Fibroblast of villous mesenchyme (primary cell): ENCODE results near the gene CIART. TPM values are rescaled to one million over a fixed set of nuclear protein-coding genes. Genes with fewer than 3 reads are reported as not detected.
"Not testable (repeated sequence)": the region's sequence is repeated elsewhere in the genome, so short reads cannot be mapped to it uniquely, and the experiment has no call there.

Source experiments
- DNase-seq: peaks from one replicate; pipeline ENCODE4 v3.0.0-alpha.2; 2010; ENCODE audit warnings: low read depth
- H3K4me3 ChIP-seq: 2 replicates; pipeline ENCODE4 v1.5.1; 2011; ENCODE audit warnings: low read depth, mild to moderate bottlenecking, low read length
- CTCF ChIP-seq: IDR thresholded peaks from 2 replicates; pipeline ENCODE4 v1.5.1; 2012; ENCODE audit warnings: low read depth, mild to moderate bottlenecking, low read length; ENCODE audit not compliant: insufficient read depth
- total RNA-seq: library from RNA; depleted of rRNA; stranded (reverse); fragments of >200 nt; gene quantifications from 2 replicates; pipeline ENCODE4 v1.2.3, GENCODE V29; 2012

Gene CIART
- total RNA-seq: 6.5 and 8.1 TPM in 2 replicates

GRCh38 chr1:150281758-150282557, at the start of gene CIART:
CIART (plus strand) TSS chr1:150282554; CDS start chr1:150283268, 714 bp downstream.
- H3K4me3 ChIP-seq: peak within 1 kb of the TSS; percentile 65
- no peak for TF ChIP-seq CTCF
- peak; percentile 97 for DNase-seq

- H3K4me3 ChIP-seq, DNase-seq: not testable (repeated sequence)
Observed at GRCh38 chr1:150232921-150233320, 49.4 kb upstream of the CIART start.

- TF ChIP-seq CTCF: no peak
- H3K4me3 ChIP-seq: peak overlapping the region; percentile 84
- DNase-seq: peak; percentile 47
Observed at GRCh38 chr1:150233359-150234308, 48.7 kb upstream of the CIART start.

- no peak for TF ChIP-seq CTCF
- peak overlapping the region; percentile 84 for H3K4me3 ChIP-seq
- no peak for DNase-seq
Observed at GRCh38 chr1:150234309-150234565, 48.1 kb upstream of the CIART start.

GRCh38 chr1:150234566-150235293, 47.6 kb upstream of the CIART start:
- peak; percentile 72 for DNase-seq
- peak overlapping the region; percentile 84 for H3K4me3 ChIP-seq
- TF ChIP-seq CTCF: no peak

- TF ChIP-seq CTCF: no peak
- DNase-seq: peak; percentile 7
- peak overlapping the region; percentile 84 for H3K4me3 ChIP-seq
Observed at GRCh38 chr1:150235294-150235851, 47.0 kb upstream of the CIART start.
